HEK293T (cell line): ENCODE measurements around the gene ATF7IP.

Experiments
- BHLHE40 ChIP-seq: fragments of 450-650 bp; IDR thresholded peaks from 2 replicates; pipeline ENCODE4 v1.6.1; 2016; ENCODE audit warnings: mild to moderate bottlenecking, moderate library complexity, borderline replicate concordance
- ELF4 ChIP-seq: fragments of 450-650 bp; IDR thresholded peaks from 2 replicates; pipeline ENCODE4 v1.6.1; 2017; ENCODE audit warnings: antibody characterized with exemption
- FOXK2 ChIP-seq: fragments of 450-650 bp; IDR thresholded peaks from 2 replicates; pipeline ENCODE4 v1.6.1; 2016; ENCODE audit warnings: mild to moderate bottlenecking
- HDGF ChIP-seq: fragments of 450-650 bp; IDR thresholded peaks from 2 replicates; pipeline ENCODE4 v1.6.1; 2017; ENCODE audit warnings: antibody characterized with exemption, borderline replicate concordance
- L3MBTL2 ChIP-seq: fragments of 450-650 bp; conservative IDR thresholded peaks from 2 replicates; pipeline ENCODE4 v1.6.1; 2016; ENCODE audit warnings: mild to moderate bottlenecking
- LEF1 ChIP-seq: fragments of 450-650 bp; IDR thresholded peaks from 2 replicates; pipeline ENCODE4 v1.6.1; 2017; ENCODE audit warnings: mild to moderate bottlenecking, borderline replicate concordance
- NFRKB ChIP-seq: fragments of 450-650 bp; IDR thresholded peaks from 2 replicates; pipeline ENCODE4 v1.6.1; 2016; ENCODE audit warnings: mild to moderate bottlenecking, moderate library complexity
- SP1 ChIP-seq: fragments of 450-650 bp; IDR thresholded peaks from 2 replicates; pipeline ENCODE4 v1.6.1; 2017
- SUZ12 ChIP-seq: fragments of 450-650 bp; IDR thresholded peaks from 2 replicates; pipeline ENCODE4 v1.6.1; 2016; ENCODE audit warnings: mild to moderate bottlenecking
- TARDBP ChIP-seq: fragments of 450-650 bp; IDR thresholded peaks from 2 replicates; pipeline ENCODE4 v1.6.1; 2016

- TF ChIP-seq FOXK2 = no peak
- no peak for TF ChIP-seq SUZ12
- no peak for TF ChIP-seq LEF1
- TF ChIP-seq SP1 = no peak
- no peak for TF ChIP-seq NFRKB
- TF ChIP-seq TARDBP = no peak
- no peak for TF ChIP-seq ELF4
- TF ChIP-seq BHLHE40 = no peak
- TF ChIP-seq L3MBTL2 = no peak
- no peak for TF ChIP-seq HDGF
Observed at GRCh38 chr12:14495326-14495725, 129.8 kb downstream of the ATF7IP start.
